ENCODE measurements around the gene TMTC2. TPM values are rescaled to one million over a fixed set of nuclear protein-coding genes. Genes with fewer than 3 reads are reported as not detected.
"Not testable (repeated sequence)": the region's sequence is repeated elsewhere in the genome, so short reads cannot be mapped to it uniquely, and the experiment has no call there.

Gene TMTC2
- total RNA-seq, 1 donor from 2014 or later = 25.5 TPM

DNA sequence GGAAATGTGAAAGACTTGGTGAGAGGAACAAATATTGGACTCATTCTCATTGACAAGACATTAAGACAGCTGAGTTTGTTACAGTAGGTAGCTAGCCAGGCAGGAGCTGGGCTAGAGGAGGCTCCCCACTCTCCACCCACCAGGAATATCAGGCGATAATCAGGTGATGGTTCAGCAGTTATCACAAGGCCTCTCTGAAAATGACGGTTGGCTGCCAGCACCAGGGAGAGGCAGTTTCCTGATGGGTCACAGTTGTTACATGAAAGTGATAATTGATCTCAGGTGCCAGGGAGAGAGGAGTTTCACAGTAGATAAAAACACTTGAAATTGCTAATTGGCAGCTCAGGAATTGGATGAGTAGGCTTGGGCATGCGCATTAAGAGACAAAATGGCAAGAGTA is 116.5 kb downstream of the TMTC2 start:
- Mint-ChIP-seq H3K4me3 (no peak overlapping the region), H3K27ac (no peak overlapping the region), H3K27me3 (ENCODE audit: insufficient read depth, low read depth) (no peaks in the 10 kb centered on the region), H3K4me1 (peaks cover 7% of the 10 kb centered on the region), H3K9me3 (peaks cover 2% of the 10 kb centered on the region), H3K36me3 (peaks cover 23% of the 10 kb centered on the region)
- H3K9ac ChIP-seq = no peak overlapping the region
- H3K27ac ChIP-seq = no peak overlapping the region
- no peak for DNase-seq (ENCODE audit: low spot score)
- no peak overlapping the region for H3K4me3 ChIP-seq
- no peaks in the 10 kb centered on the region for H3K4me1 ChIP-seq
- TF ChIP-seq, protein P1, sequence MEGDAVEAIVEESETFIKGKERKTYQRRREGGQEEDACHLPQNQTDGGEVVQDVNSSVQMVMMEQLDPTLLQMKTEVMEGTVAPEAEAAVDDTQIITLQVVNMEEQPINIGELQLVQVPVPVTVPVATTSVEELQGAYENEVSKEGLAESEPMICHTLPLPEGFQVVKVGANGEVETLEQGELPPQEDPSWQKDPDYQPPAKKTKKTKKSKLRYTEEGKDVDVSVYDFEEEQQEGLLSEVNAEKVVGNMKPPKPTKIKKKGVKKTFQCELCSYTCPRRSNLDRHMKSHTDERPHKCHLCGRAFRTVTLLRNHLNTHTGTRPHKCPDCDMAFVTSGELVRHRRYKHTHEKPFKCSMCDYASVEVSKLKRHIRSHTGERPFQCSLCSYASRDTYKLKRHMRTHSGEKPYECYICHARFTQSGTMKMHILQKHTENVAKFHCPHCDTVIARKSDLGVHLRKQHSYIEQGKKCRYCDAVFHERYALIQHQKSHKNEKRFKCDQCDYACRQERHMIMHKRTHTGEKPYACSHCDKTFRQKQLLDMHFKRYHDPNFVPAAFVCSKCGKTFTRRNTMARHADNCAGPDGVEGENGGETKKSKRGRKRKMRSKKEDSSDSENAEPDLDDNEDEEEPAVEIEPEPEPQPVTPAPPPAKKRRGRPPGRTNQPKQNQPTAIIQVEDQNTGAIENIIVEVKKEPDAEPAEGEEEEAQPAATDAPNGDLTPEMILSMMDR (IDR thresholded peaks at IDR 0.05) = no peak
- no peak for TF ChIP-seq EZH2 (IDR thresholded peaks at IDR 0.05)
- TF ChIP-seq EZH2phosphoT487 (IDR thresholded peaks at IDR 0.05) = no peak
- H3K9me3 ChIP-seq (ENCODE audit: low read depth) = no peaks in the 10 kb centered on the region
- no peaks in the 10 kb centered on the region for H3K27me3 ChIP-seq
- no peaks in the 10 kb centered on the region for H3K36me3 ChIP-seq
- H3K4me2 ChIP-seq = no peak overlapping the region
- no peak overlapping the region for H2AFZ ChIP-seq (replicated peaks)
- H3F3A ChIP-seq (ENCODE audit: low read depth) = no peaks in the 10 kb centered on the region
- no peaks in the 10 kb centered on the region for H4K20me1 ChIP-seq (ENCODE audit: low read depth)
- no peaks in the 10 kb centered on the region for H3K79me2 ChIP-seq (ENCODE audit: low read depth)

DNA sequence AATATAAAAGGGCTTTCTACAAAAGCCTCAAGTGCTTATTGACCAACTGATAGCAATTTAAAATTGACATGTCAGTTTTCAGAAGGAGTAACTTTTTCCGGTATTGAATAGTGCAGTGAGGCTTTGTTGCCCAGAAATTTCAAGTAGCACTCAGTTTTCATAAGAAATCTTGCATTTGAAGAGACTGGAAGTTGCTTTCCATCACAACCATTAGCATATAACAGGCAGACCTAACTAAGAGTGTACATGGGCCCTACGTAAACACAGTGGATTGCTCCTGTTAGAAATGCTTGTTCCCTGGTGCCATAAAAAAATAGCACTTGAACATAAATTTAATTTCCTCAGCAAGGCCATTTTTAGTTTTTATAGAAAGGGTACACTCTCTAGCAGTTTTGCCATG is 117.9 kb downstream of the TMTC2 start:
- H3K9me3 Mint-ChIP-seq = peaks cover 2% of the 10 kb centered on the region
- H3K9me3 ChIP-seq (ENCODE audit: low read depth) = no peaks in the 10 kb centered on the region
- H3K79me2 ChIP-seq (ENCODE audit: low read depth) = no peaks in the 10 kb centered on the region
- DNase-seq (ENCODE audit: low spot score) = no peak
- H3K27ac Mint-ChIP-seq = no peak overlapping the region
- no peak overlapping the region for H3K4me3 ChIP-seq
- H3K27ac ChIP-seq = no peak overlapping the region
- no peaks in the 10 kb centered on the region for H3K4me1 ChIP-seq
- no peaks in the 10 kb centered on the region for H3K27me3 Mint-ChIP-seq (ENCODE audit: insufficient read depth, low read depth)
- H3K4me1 Mint-ChIP-seq = peaks cover 7% of the 10 kb centered on the region
- no peak overlapping the region for H3K4me3 Mint-ChIP-seq
- H3K9ac ChIP-seq = no peak overlapping the region
- H4K20me1 ChIP-seq (ENCODE audit: low read depth) = no peaks in the 10 kb centered on the region
- peaks cover 23% of the 10 kb centered on the region for H3K36me3 Mint-ChIP-seq
- no peaks in the 10 kb centered on the region for H3K27me3 ChIP-seq
- H3F3A ChIP-seq (ENCODE audit: low read depth) = no peaks in the 10 kb centered on the region
- H3K36me3 ChIP-seq = no peaks in the 10 kb centered on the region
- H3K4me2 ChIP-seq = no peak overlapping the region
- TF ChIP-seq EZH2phosphoT487 (IDR thresholded peaks at IDR 0.05) (no peak), EZH2 (IDR thresholded peaks at IDR 0.05) (no peak)
- TF ChIP-seq, protein P1 (IDR thresholded peaks at IDR 0.05) = no peak
- H2AFZ ChIP-seq (replicated peaks) = no peak overlapping the region

DNA sequence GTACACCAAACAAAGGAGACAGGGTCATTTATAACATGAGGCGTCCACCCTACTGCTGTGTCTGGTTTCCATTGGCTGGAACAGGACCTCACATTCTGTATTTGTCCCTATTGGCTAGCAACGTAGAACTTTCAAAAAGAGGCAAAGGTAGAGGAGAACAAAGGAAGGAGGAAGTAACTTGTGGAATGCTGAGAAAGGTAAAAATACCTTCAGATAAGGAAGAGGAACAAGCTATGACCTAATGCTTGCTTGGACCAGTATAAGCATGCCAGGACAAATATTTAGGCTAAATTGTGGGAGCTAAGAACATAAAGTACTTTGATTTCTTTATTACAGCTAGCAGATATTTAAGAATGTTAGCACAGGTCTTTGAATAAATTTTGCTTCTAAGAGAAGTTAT is 118.3 kb downstream of the TMTC2 start:
- not testable (repeated sequence) for H3K27ac Mint-ChIP-seq, H3K27me3 ChIP-seq

DNA sequence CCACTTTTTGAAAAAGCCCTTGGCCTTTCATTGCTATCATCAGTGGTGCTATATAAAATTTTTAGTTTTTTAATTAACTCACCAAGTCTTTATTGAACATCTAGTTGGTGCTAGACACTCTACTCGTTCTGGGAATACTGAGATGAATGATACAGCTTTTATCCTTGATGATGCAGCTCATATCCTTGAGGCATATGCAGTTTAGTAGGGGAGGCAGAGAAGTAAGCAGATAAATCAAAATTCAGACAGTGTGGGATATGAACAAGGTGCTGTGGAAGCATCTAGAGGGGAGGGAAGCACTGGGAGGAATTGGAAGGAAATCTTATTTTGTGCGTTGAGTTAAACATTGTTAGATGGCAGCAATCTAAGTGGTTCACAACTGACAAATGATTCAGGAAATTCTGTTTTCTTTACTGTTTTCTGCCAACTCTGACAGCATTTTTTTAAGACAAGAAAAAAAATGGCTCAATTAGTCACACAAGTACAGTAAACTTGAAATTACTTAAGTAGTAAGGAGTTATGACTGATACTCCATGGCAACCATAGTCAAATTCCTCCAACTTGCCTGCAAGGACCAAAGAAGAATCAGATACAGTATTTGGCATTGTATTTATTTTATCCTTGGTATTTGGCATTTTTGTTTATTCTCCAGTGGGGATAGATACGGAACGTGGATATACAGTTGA is 119.2 kb downstream of the TMTC2 start:
- Mint-ChIP-seq H3K27ac (no peak overlapping the region), H3K9me3 (peaks cover 2% of the 10 kb centered on the region), H3K4me3 (no peak overlapping the region), H3K4me1 (no peaks in the 10 kb centered on the region), H3K27me3 (ENCODE audit: insufficient read depth, low read depth) (peaks cover 2% of the 10 kb centered on the region), H3K36me3 (peaks cover 22% of the 10 kb centered on the region)
- no peaks in the 10 kb centered on the region for H3F3A ChIP-seq (ENCODE audit: low read depth)
- no peaks in the 10 kb centered on the region for H3K79me2 ChIP-seq (ENCODE audit: low read depth)
- no peaks in the 10 kb centered on the region for H3K4me1 ChIP-seq
- DNase-seq (ENCODE audit: low spot score) = no peak
- no peak overlapping the region for H3K9ac ChIP-seq
- H3K9me3 ChIP-seq (ENCODE audit: low read depth) = no peaks in the 10 kb centered on the region
- no peak overlapping the region for H3K4me3 ChIP-seq
- no peak overlapping the region for H2AFZ ChIP-seq (replicated peaks)
- H4K20me1 ChIP-seq (ENCODE audit: low read depth) = no peaks in the 10 kb centered on the region
- H3K36me3 ChIP-seq = no peaks in the 10 kb centered on the region
- TF ChIP-seq EZH2 (IDR thresholded peaks at IDR 0.05) (no peak), EZH2phosphoT487 (IDR thresholded peaks at IDR 0.05) (no peak)
- TF ChIP-seq, protein P1 (IDR thresholded peaks at IDR 0.05) = no peak
- H3K4me2 ChIP-seq = no peak overlapping the region
- H3K27ac ChIP-seq = no peak overlapping the region
- H3K27me3 ChIP-seq = no peaks in the 10 kb centered on the region

More for the DNA sequence above, 118.3 kb downstream of the TMTC2 start:
- H3K27ac ChIP-seq; H3K4me2 ChIP-seq; H3K4me1 Mint-ChIP-seq; H4K20me1 ChIP-seq (ENCODE audit: low read depth); DNase-seq (ENCODE audit: low spot score); H3K9ac ChIP-seq; H3K79me2 ChIP-seq (ENCODE audit: low read depth); H3K36me3 ChIP-seq; H3K27me3 Mint-ChIP-seq (ENCODE audit: insufficient read depth, low read depth); H3K4me1 ChIP-seq; H3K9me3 Mint-ChIP-seq; H3K4me3 Mint-ChIP-seq; H3K9me3 ChIP-seq (ENCODE audit: low read depth); H2AFZ ChIP-seq (replicated peaks); H3F3A ChIP-seq (ENCODE audit: low read depth); H3K4me3 ChIP-seq: not testable (repeated sequence)
- peaks cover 23% of the 10 kb centered on the region for H3K36me3 Mint-ChIP-seq
